IMR-90 (cell line): ENCODE measurements around the gene ACIN1. TPM values are rescaled to one million over a fixed set of nuclear protein-coding genes. Genes with fewer than 3 reads are reported as not detected.

ENCODE experiments used
- ATAC-seq: fragments of 200-7000 bp; cut with Tn5 transposase; 2 replicates; pipeline ENCODE4 v1.9.1; 2020; ENCODE audit warnings: low read depth, mild to moderate bottlenecking, moderate library complexity
- BruUV-seq: library from RNA; stranded (reverse); fragments of 400-500 nt; replicated peaks from 2 replicates; lab custom pipeline; 2021; lab: Mats Ljungman, UMichigan
- CTCF ChIA-PET: fragments of 300-600 bp; formaldehyde crosslinking; extraction: SDS; loops from one replicate; lab custom pipeline; 2021; ENCODE audit warnings: antibody characterized with exemption; lab: Yijun Ruan, JAX
- POLR2A ChIA-PET: fragments of 300-600 bp; sonication (Branson Sonifier 250); formaldehyde crosslinking; loops from one replicate; lab custom pipeline; 2022; ENCODE audit warnings: antibody characterized with exemption; ENCODE audit not compliant: unreplicated experiment; lab: Charles Lee
- DNase-seq: peaks from one replicate; pipeline ENCODE4 v3.0.0; 2013
- H2AFZ ChIP-seq: replicated peaks from 2 replicates; pipeline ENCODE3; 2013; ENCODE audit warnings: low read length, mild to moderate bottlenecking; ENCODE audit not compliant: poor library complexity
- H2AK5ac ChIP-seq: 2 replicates; pipeline ENCODE4 v1.6.1; 2013; ENCODE audit warnings: low read depth, low read length, inconsistent platforms
- H2AK9ac ChIP-seq: replicated peaks from 2 replicates; pipeline ENCODE3; 2013; ENCODE audit warnings: mild to moderate bottlenecking, low read depth, low read length, moderate library complexity; ENCODE audit not compliant: poor library complexity
- H2BK120ac ChIP-seq: 2 replicates; pipeline ENCODE4 v1.6.1; 2013; ENCODE audit warnings: low read depth, low read length, inconsistent platforms
- H2BK15ac ChIP-seq: 3 replicates; pipeline ENCODE4 v1.6.1; 2013; ENCODE audit warnings: low read depth, low read length, inconsistent platforms
- H2BK20ac ChIP-seq: 2 replicates; pipeline ENCODE4 v1.6.1; 2013; ENCODE audit warnings: low read depth, mild to moderate bottlenecking, inconsistent platforms, low read length, moderate library complexity
- H2BK5ac ChIP-seq: 2 replicates; pipeline ENCODE4 v1.6.1; 2013; ENCODE audit warnings: mild to moderate bottlenecking, low read depth, low read length, inconsistent platforms; ENCODE audit not compliant: poor library complexity, severe bottlenecking
- H3K14ac ChIP-seq: replicated peaks from 2 replicates; pipeline ENCODE4 v1.6.1; 2013; ENCODE audit warnings: low read depth, low read length, inconsistent platforms
- H3K18ac ChIP-seq: 2 replicates; pipeline ENCODE4 v1.6.1; 2013; ENCODE audit warnings: low read depth, low read length, control low read depth
- H3K23ac ChIP-seq: 2 replicates; pipeline ENCODE4 v1.6.1; 2013; ENCODE audit warnings: low read depth, low read length, inconsistent platforms
- H3K27ac ChIP-seq: 2 replicates; pipeline ENCODE4 v1.5.1; 2013; ENCODE audit warnings: mild to moderate bottlenecking, control low read depth, low read length; ENCODE audit not compliant: insufficient read depth
- H3K27me3 ChIP-seq: 2 replicates; pipeline ENCODE4 v1.6.1; 2013; ENCODE audit warnings: low read length; ENCODE audit not compliant: control insufficient read depth, insufficient read depth
- H3K36me3 ChIP-seq: 2 replicates; pipeline ENCODE4 v1.6.1; 2013; ENCODE audit warnings: low read length, mixed read lengths; ENCODE audit not compliant: control insufficient read depth, insufficient read depth
- H3K4ac ChIP-seq: 2 replicates; pipeline ENCODE4 v1.6.1; 2013; ENCODE audit warnings: low read depth, low read length, inconsistent platforms
- H3K4me1 ChIP-seq: 2 replicates; pipeline ENCODE4 v1.6.1; 2013; ENCODE audit warnings: low read length, mixed read lengths; ENCODE audit not compliant: control insufficient read depth, insufficient read depth
- H3K4me2 ChIP-seq: 2 replicates; pipeline ENCODE4 v1.6.1; 2013; ENCODE audit warnings: low read depth, mild to moderate bottlenecking, control low read depth, low read length, moderate library complexity
- H3K4me3 ChIP-seq: 2 replicates; pipeline ENCODE4 v1.5.1; 2013; ENCODE audit warnings: low read depth, mild to moderate bottlenecking, control low read depth, low read length, moderate library complexity; ENCODE audit not compliant: insufficient read depth
- H3K56ac ChIP-seq: 2 replicates; pipeline ENCODE4 v1.6.1; 2013; ENCODE audit warnings: low read length, inconsistent platforms; ENCODE audit not compliant: insufficient read depth; ENCODE audit errors: extremely low read depth
- H3K79me1 ChIP-seq, 2 experiments: 2 replicates each; pipeline ENCODE4 v1.6.1; 2013; ENCODE audit warnings: low read length in 2 of 2, inconsistent platforms in 1 of 2, low read depth in 1 of 2
- H3K9ac ChIP-seq: 2 replicates; pipeline ENCODE4 v1.6.1; 2013; ENCODE audit warnings: low read depth, low read length, control low read depth
- H3K9me1 ChIP-seq: 2 replicates; pipeline ENCODE4 v1.6.1; 2013; ENCODE audit warnings: low read length, inconsistent platforms; ENCODE audit not compliant: insufficient read depth
- H3K9me3 ChIP-seq: 2 replicates; pipeline ENCODE4 v1.6.1; 2013; ENCODE audit warnings: low read length; ENCODE audit not compliant: control insufficient read depth, insufficient read depth
- H4K20me1 ChIP-seq: 2 replicates; pipeline ENCODE4 v1.6.1; 2013; ENCODE audit warnings: low read length, inconsistent platforms; ENCODE audit not compliant: insufficient read depth
- H4K5ac ChIP-seq: 2 replicates; pipeline ENCODE4 v1.6.1; 2013; ENCODE audit warnings: mild to moderate bottlenecking, low read depth, low read length, control low read depth
- H4K8ac ChIP-seq, 2 experiments: 2 replicates each; pipeline ENCODE4 v1.6.1; 2013; ENCODE audit warnings: low read depth in 2 of 2, low read length in 2 of 2, control low read depth in 1 of 2, inconsistent platforms in 1 of 2
- H4K91ac ChIP-seq: 2 replicates; pipeline ENCODE4 v1.6.1; 2013; ENCODE audit warnings: low read depth, low read length, inconsistent platforms; ENCODE audit not compliant: insufficient read depth
- CEBPB ChIP-seq: IDR thresholded peaks from 2 replicates; pipeline ENCODE4 v1.6.1; 2012; ENCODE audit warnings: low read depth, low read length, improper control_type of control experiment
- CHD1 ChIP-seq: IDR thresholded peaks from 2 replicates; pipeline ENCODE4 v1.6.1; 2012; ENCODE audit warnings: low read depth, low read length, improper control_type of control experiment
- MAZ ChIP-seq: IDR thresholded peaks from 2 replicates; pipeline ENCODE4 v1.6.1; 2012; ENCODE audit warnings: low read depth, mild to moderate bottlenecking, low read length, improper control_type of control experiment, moderate library complexity, borderline replicate concordance
- MXI1 ChIP-seq: IDR thresholded peaks from 2 replicates; pipeline ENCODE4 v1.6.1; 2012; ENCODE audit warnings: low read depth, mild to moderate bottlenecking, low read length, moderate library complexity, borderline replicate concordance
- NFE2L2 ChIP-seq: fragments of 150-350 bp; IDR thresholded peaks from 2 replicates; pipeline ENCODE4 v1.6.1; 2016; ENCODE audit warnings: low read depth, mild to moderate bottlenecking, low read length
- POLR2A ChIP-seq: IDR thresholded peaks from 2 replicates; pipeline ENCODE4 v1.6.1; 2012; ENCODE audit warnings: mild to moderate bottlenecking, low read depth, low read length
- RAD21 ChIP-seq: IDR thresholded peaks from 2 replicates; pipeline ENCODE4 v1.6.1; 2012; ENCODE audit warnings: low read length, improper control_type of control experiment
- RCOR1 ChIP-seq: IDR thresholded peaks from 2 replicates; pipeline ENCODE4 v1.6.1; 2012; ENCODE audit warnings: mild to moderate bottlenecking, low read length, improper control_type of control experiment; ENCODE audit not compliant: insufficient replicate concordance
- RFX5 ChIP-seq: IDR thresholded peaks from 2 replicates; pipeline ENCODE4 v1.8.0; 2012; ENCODE audit warnings: low read depth, mild to moderate bottlenecking, low read length, moderate library complexity
- SMC3 ChIP-seq: fragments of 150-350 bp; IDR thresholded peaks from 2 replicates; pipeline ENCODE4 v1.6.1; 2016; ENCODE audit warnings: low read depth, mild to moderate bottlenecking, antibody characterized with exemption, low read length, moderate library complexity
- WGBS, 2 experiments: methylation state at CpG; one replicate each; pipeline versions ENCODE4 v1.1.5 to v1.1.7; 2013; ENCODE audit warnings: missing lambda C conversion rate in 2 of 2; ENCODE audit not compliant: insufficient read length in 1 of 2; ENCODE audit errors: extremely low coverage in 2 of 2; 5-methylcytosine and 5-hydroxymethylcytosine counted together
- dilution Hi-C: fragments of 300-500 bp; cut with HindIII; formaldehyde crosslinking; loops from one replicate; pipeline ENCODE4 v1.14.3; 2018; ENCODE audit warnings: low sequenced_read_pairs; ENCODE audit not compliant: unreplicated experiment
- in situ Hi-C: fragments of 300-500 bp; cut with MboI; formaldehyde crosslinking; loops from 3 replicates; pipeline ENCODE4 v1.14.3; 2019; ENCODE audit warnings: low sequenced_read_pairs, inconsistent platforms, mixed read lengths
- intact Hi-C: fragments of 100-400 bp; cut with micrococcal nuclease; formaldehyde crosslinking; loops from 2 replicates; pipeline ENCODE4 v1.10.0; 2022
- polyA plus RNA-seq, 3 experiments: library from polyadenylated mRNA; depleted of rRNA; stranded (reverse); fragments of >200 nt; gene quantifications; 2 replicates each; pipeline ENCODE4 v1.2.3, GENCODE V29; 2012; ENCODE audit warnings: low replicate concordance in 1 of 3
- total RNA-seq: library from RNA; depleted of rRNA; stranded (reverse); fragments of >200 nt; gene quantifications from 2 replicates; pipeline ENCODE4 v1.2.3, GENCODE V29; 2012
- TF ChIP-seq, protein P1 (sequence below): fragments of 150-350 bp; IDR thresholded peaks from 2 replicates; pipeline ENCODE4 v1.6.1; 2017; ENCODE audit warnings: mild to moderate bottlenecking, antibody characterized with exemption, low read length, low read depth
- TF ChIP-seq, protein P2 (sequence below): conservative IDR thresholded peaks from 2 replicates; pipeline ENCODE4 v1.5.1; 2012; ENCODE audit warnings: mild to moderate bottlenecking, low read depth, low read length, improper control_type of control experiment
- TF ChIP-seq, protein P3 (sequence below): fragments of 150-350 bp; IDR thresholded peaks from 2 replicates; pipeline ENCODE4 v1.6.1; 2016; ENCODE audit warnings: low read depth, mild to moderate bottlenecking, low read length, moderate library complexity, borderline replicate concordance

ACIN1 gene
- total and polyA plus RNA-seq, 2 of the 4 experiments (the other 2 are of a cell fraction), result 73.8 to 185 TPM

- BruUV-seq, result no TSS peak
- Histone ChIP-seq H3K27me3 (no peaks in the 10 kb centered on the region), H3K9ac (no peak overlapping the region), H2AK5ac (no peak overlapping the region), H4K5ac (no peak overlapping the region), H3K79me1 (peaks cover 21 to 51% of the 10 kb centered on the region in 2 experiments), H3K4ac (no peak overlapping the region; the same call in 1 of the 2 replicates), H3K9me1 (peaks cover 7% of the 10 kb centered on the region), H3K14ac (no peak overlapping the region), H2AFZ (no peak overlapping the region), H3K9me3 (no peaks in the 10 kb centered on the region), H4K20me1 (no peaks in the 10 kb centered on the region; the same call in 1 of the 2 replicates), H3K56ac (no peak overlapping the region), H3K4me3 (no peak overlapping the region), H4K8ac (no peak overlapping the region), H2AK9ac (no peak overlapping the region), H3K27ac (no peak overlapping the region), H3K36me3 (peaks cover 44% of the 10 kb centered on the region), H2BK120ac (peak overlapping the region; percentile 10; the same call in 1 of the 2 replicates), H3K4me2 (no peak overlapping the region), H3K4me1 (peaks cover 18% of the 10 kb centered on the region), H2BK15ac (no peak overlapping the region), H2BK20ac (no peak overlapping the region), H4K91ac (no peak overlapping the region), H3K18ac (no peak overlapping the region), H3K23ac (no peak overlapping the region), H2BK5ac (no peak overlapping the region)
- in situ Hi-C loops, result loop anchor here (25.0 kb wide), 1 partner anchor 1060 kb away; the partner anchor contains the start of genes EMC9, FITM1, PSME1 and PSME2
- TF ChIP-seq SMC3 (peak; percentile 52; the same call in 1 of the 2 replicates), RCOR1 (no peak), CHD1 (no peak), MAZ (no peak), NFE2L2 (no peak), MXI1 (no peak), RFX5 (no peak), POLR2A (no peak), RAD21 (peak; percentile 55), CEBPB (no peak)
- TF ChIP-seq, protein P1, sequence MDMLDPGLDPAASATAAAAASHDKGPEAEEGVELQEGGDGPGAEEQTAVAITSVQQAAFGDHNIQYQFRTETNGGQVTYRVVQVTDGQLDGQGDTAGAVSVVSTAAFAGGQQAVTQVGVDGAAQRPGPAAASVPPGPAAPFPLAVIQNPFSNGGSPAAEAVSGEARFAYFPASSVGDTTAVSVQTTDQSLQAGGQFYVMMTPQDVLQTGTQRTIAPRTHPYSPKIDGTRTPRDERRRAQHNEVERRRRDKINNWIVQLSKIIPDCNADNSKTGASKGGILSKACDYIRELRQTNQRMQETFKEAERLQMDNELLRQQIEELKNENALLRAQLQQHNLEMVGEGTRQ, result no peak
- TF ChIP-seq, protein P2, sequence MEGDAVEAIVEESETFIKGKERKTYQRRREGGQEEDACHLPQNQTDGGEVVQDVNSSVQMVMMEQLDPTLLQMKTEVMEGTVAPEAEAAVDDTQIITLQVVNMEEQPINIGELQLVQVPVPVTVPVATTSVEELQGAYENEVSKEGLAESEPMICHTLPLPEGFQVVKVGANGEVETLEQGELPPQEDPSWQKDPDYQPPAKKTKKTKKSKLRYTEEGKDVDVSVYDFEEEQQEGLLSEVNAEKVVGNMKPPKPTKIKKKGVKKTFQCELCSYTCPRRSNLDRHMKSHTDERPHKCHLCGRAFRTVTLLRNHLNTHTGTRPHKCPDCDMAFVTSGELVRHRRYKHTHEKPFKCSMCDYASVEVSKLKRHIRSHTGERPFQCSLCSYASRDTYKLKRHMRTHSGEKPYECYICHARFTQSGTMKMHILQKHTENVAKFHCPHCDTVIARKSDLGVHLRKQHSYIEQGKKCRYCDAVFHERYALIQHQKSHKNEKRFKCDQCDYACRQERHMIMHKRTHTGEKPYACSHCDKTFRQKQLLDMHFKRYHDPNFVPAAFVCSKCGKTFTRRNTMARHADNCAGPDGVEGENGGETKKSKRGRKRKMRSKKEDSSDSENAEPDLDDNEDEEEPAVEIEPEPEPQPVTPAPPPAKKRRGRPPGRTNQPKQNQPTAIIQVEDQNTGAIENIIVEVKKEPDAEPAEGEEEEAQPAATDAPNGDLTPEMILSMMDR, result peak; percentile 60
- TF ChIP-seq, protein P3, sequence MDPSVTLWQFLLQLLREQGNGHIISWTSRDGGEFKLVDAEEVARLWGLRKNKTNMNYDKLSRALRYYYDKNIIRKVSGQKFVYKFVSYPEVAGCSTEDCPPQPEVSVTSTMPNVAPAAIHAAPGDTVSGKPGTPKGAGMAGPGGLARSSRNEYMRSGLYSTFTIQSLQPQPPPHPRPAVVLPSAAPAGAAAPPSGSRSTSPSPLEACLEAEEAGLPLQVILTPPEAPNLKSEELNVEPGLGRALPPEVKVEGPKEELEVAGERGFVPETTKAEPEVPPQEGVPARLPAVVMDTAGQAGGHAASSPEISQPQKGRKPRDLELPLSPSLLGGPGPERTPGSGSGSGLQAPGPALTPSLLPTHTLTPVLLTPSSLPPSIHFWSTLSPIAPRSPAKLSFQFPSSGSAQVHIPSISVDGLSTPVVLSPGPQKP, result no peak
- no peak for ATAC-seq
- POLR2A ChIA-PET, result interaction anchor here (2.1 kb wide), 1 partner anchor 18 kb away, joined by 9 read pairs; the partner anchor contains the start of genes ACIN1 and C14orf119
- peak; percentile 47 for DNase-seq
- CTCF ChIA-PET, result interaction anchor here (0.6 to 2.9 kb wide), 15 partner anchors 8 to 146 kb away, joined by 3 to 21 read pairs (median 6); partner anchors contain the start of genes ACIN1 and C14orf119
- intact Hi-C loops, result loop anchor here (1.0 to 5.0 kb wide), 2 partner anchors 32 to 110 kb away; no protein-coding TSS in a partner anchor
- dilution Hi-C loops, result no loop called here
- WGBS, 2 experiments, result no CpG with 5 or more reads among the region's 5 CpGs
Observed at GRCh38 chr14:23076785-23077408, 18.0 kb downstream of the ACIN1 start.
